LHCN-M2 (cell line): Measurements from ENCODE around the gene GALR2. TPM values are rescaled to one million over a fixed set of nuclear protein-coding genes. Genes with fewer than 3 reads are reported as not detected.

Experiments
- DNase-seq: peaks from one replicate; pipeline ENCODE4 v3.0.0-alpha.2; 2012; ENCODE audit warnings: low read depth
- total RNA-seq: library from RNA; depleted of rRNA; stranded (reverse); fragments of >200 nt; gene quantifications from 2 replicates; pipeline ENCODE4 v1.2.3, GENCODE V29; 2014; rRNA removed

The GALR2 gene
- total RNA-seq, 1 experiment from 2014 or later, result not detected

- no peak for DNase-seq
Observed at GRCh38 chr17:76125922-76126321, 51.3 kb downstream of the GALR2 start.

Other genes starting within 250 kb of the GALR2 start
- 0.69 and 0.71 TPM in 2 replicates for gene UNC13D, start 230.4 kb upstream of the GALR2 start, total RNA-seq
- 27.6 and 33.3 TPM in 2 replicates for gene WBP2, start 219.4 kb upstream of the GALR2 start, total RNA-seq
- gene TRIM47, start 196.2 kb upstream of the GALR2 start, total RNA-seq, result 11.8 and 11.9 TPM in 2 replicates
- gene TRIM65, start 177.8 kb upstream of the GALR2 start, total RNA-seq, result 29.6 and 32.5 TPM in 2 replicates
- 28.7 and 37.1 TPM in 2 replicates for gene MRPL38, start 169.9 kb upstream of the GALR2 start, total RNA-seq
- 19.7 and 20.7 TPM in 2 replicates for gene FBF1, start 133.7 kb upstream of the GALR2 start, total RNA-seq
- gene ACOX1, start 95.6 kb upstream of the GALR2 start, total RNA-seq, result 30.5 and 36.2 TPM in 2 replicates
- 16.7 and 18.5 TPM in 2 replicates for gene TEN1, start 95.5 kb upstream of the GALR2 start, total RNA-seq
- 2.9 and 3.8 TPM in 2 replicates for gene CDK3, start 73.9 kb upstream of the GALR2 start, total RNA-seq
- gene EVPL, start 47.5 kb upstream of the GALR2 start, total RNA-seq, result not detected in 2 replicates
- 27.3 and 29.3 TPM in 2 replicates for gene SRP68, start 2.3 kb upstream of the GALR2 start, total RNA-seq
- not detected in 2 replicates for gene ZACN, start 4.4 kb downstream of the GALR2 start, total RNA-seq
- 83.5 and 83.7 TPM in 2 replicates for gene EXOC7, start 29.0 kb downstream of the GALR2 start, total RNA-seq
- 0.26 TPM in 1 of 2 replicates, not detected in the other for gene FOXJ1, start 66.5 kb downstream of the GALR2 start, total RNA-seq
- 2.8 and 3.0 TPM in 2 replicates for gene RNF157, start 165.7 kb downstream of the GALR2 start, total RNA-seq
- gene UBALD2, start 190.6 kb downstream of the GALR2 start, total RNA-seq, result 8.7 and 9.0 TPM in 2 replicates
- 1.4 and 2.6 TPM in 2 replicates for gene QRICH2, start 233.5 kb downstream of the GALR2 start, total RNA-seq